H9 (cell line): ENCODE results near the gene PLEKHG1. TPM values are rescaled to one million over a fixed set of nuclear protein-coding genes. Genes with fewer than 3 reads are reported as not detected.

Experiments
- DNase-seq: peaks from one replicate; pipeline ENCODE4 v3.0.0-alpha.2; 2017
- H2AFZ ChIP-seq: one replicate; pipeline ENCODE4 v1.6.1; 2013; ENCODE audit warnings: mild to moderate bottlenecking, low read length, control low read depth, moderate library complexity
- H2AK5ac ChIP-seq: 2 replicates; pipeline ENCODE4 v1.6.1; 2013; ENCODE audit warnings: low read length, control low read depth, mixed read lengths; ENCODE audit not compliant: insufficient read length
- H2BK120ac ChIP-seq: one replicate; pipeline ENCODE4 v1.6.1; 2013; ENCODE audit warnings: low read depth, mild to moderate bottlenecking, low read length, control low read depth, inconsistent platforms; ENCODE audit not compliant: poor library complexity, severe bottlenecking
- H2BK12ac ChIP-seq: 2 replicates; pipeline ENCODE4 v1.6.1; 2013; ENCODE audit warnings: low read length, control low read depth, mixed read lengths, low read depth; ENCODE audit not compliant: insufficient read length
- H2BK15ac ChIP-seq: 2 replicates; pipeline ENCODE4 v1.6.1; 2013; ENCODE audit warnings: low read depth, low read length, control low read depth
- H2BK20ac ChIP-seq: one replicate; pipeline ENCODE4 v1.6.1; 2013; ENCODE audit warnings: low read depth, mild to moderate bottlenecking, low read length, control low read depth, inconsistent platforms; ENCODE audit not compliant: poor library complexity, severe bottlenecking
- H2BK5ac ChIP-seq: 2 replicates; pipeline ENCODE4 v1.6.1; 2013; ENCODE audit warnings: low read length, control low read depth, mixed read lengths; ENCODE audit not compliant: insufficient read length
- H3K14ac ChIP-seq: 2 replicates; pipeline ENCODE4 v1.6.1; 2013; ENCODE audit warnings: low read length, control low read depth; ENCODE audit not compliant: insufficient read depth
- H3K18ac ChIP-seq: 2 replicates; pipeline ENCODE4 v1.6.1; 2013; ENCODE audit warnings: low read depth, mild to moderate bottlenecking, mixed read lengths, low read length, control low read depth; ENCODE audit not compliant: insufficient read length
- H3K23ac ChIP-seq: 2 replicates; pipeline ENCODE4 v1.6.1; 2013; ENCODE audit warnings: low read length, control low read depth, mixed read lengths, low read depth; ENCODE audit not compliant: insufficient read length
- H3K23me2 ChIP-seq: 2 replicates; pipeline ENCODE4 v1.6.1; 2013; ENCODE audit warnings: low read depth, mild to moderate bottlenecking, mixed read lengths, low read length, control low read depth; ENCODE audit not compliant: insufficient read length, poor library complexity, severe bottlenecking
- H3K27ac ChIP-seq: 2 replicates; pipeline ENCODE4 v1.5.1; 2013; ENCODE audit warnings: low read length, control low read depth, mixed read lengths, low read depth; ENCODE audit not compliant: insufficient read length
- H3K27me3 ChIP-seq: 2 replicates; pipeline ENCODE4 v1.6.1; 2013; ENCODE audit warnings: low read length, control low read depth, inconsistent platforms; ENCODE audit not compliant: insufficient read depth
- H3K4ac ChIP-seq: 2 replicates; pipeline ENCODE4 v1.6.1; 2013; ENCODE audit warnings: low read depth, mild to moderate bottlenecking, control low read depth, inconsistent platforms, low read length, moderate library complexity
- H3K4me1 ChIP-seq: 2 replicates; pipeline ENCODE4 v1.6.1; 2013; ENCODE audit warnings: low read length, control low read depth, inconsistent platforms; ENCODE audit not compliant: insufficient read depth
- H3K4me2 ChIP-seq: 2 replicates; pipeline ENCODE4 v1.6.1; 2013; ENCODE audit warnings: low read length, control low read depth, mixed read lengths; ENCODE audit not compliant: insufficient read length, insufficient read depth
- H3K56ac ChIP-seq: 2 replicates; pipeline ENCODE4 v1.6.1; 2013; ENCODE audit warnings: low read depth, mild to moderate bottlenecking, mixed read lengths, low read length, control low read depth; ENCODE audit not compliant: insufficient read length
- H3K79me1 ChIP-seq: 2 replicates; pipeline ENCODE4 v1.6.1; 2013; ENCODE audit warnings: low read depth, mild to moderate bottlenecking, moderate library complexity, low read length, control low read depth, inconsistent platforms; ENCODE audit not compliant: insufficient read depth, poor library complexity, severe bottlenecking
- H3K79me2 ChIP-seq: 2 replicates; pipeline ENCODE4 v1.6.1; 2013; ENCODE audit warnings: low read length, control low read depth, inconsistent platforms; ENCODE audit not compliant: insufficient read depth
- H3K9ac ChIP-seq: 2 replicates; pipeline ENCODE4 v1.6.1; 2013; ENCODE audit warnings: low read length, control low read depth, mixed read lengths; ENCODE audit not compliant: insufficient read length; ENCODE audit errors: extremely low read depth
- H3K9me3 ChIP-seq: one replicate; pipeline ENCODE4 v1.6.1; 2013; ENCODE audit warnings: low read depth, low read length, inconsistent platforms; ENCODE audit not compliant: control insufficient read depth
- H3T11ph ChIP-seq: one replicate; pipeline ENCODE4 v1.6.1; 2013; ENCODE audit warnings: mild to moderate bottlenecking, low read length, control low read depth, inconsistent platforms
- H4K20me1 ChIP-seq: one replicate; pipeline ENCODE4 v1.6.1; 2013; ENCODE audit not compliant: control insufficient read depth, insufficient read length, insufficient read depth
- H4K5ac ChIP-seq: 2 replicates; pipeline ENCODE4 v1.6.1; 2013; ENCODE audit warnings: low read depth, mild to moderate bottlenecking, mixed read lengths, low read length, control low read depth; ENCODE audit not compliant: insufficient read length
- H4K8ac ChIP-seq: replicated peaks from 2 replicates; pipeline ENCODE4 v1.6.1; 2013; ENCODE audit warnings: low read length, control low read depth, mixed read lengths, low read depth; ENCODE audit not compliant: insufficient read length
- H4K91ac ChIP-seq: 2 replicates; pipeline ENCODE4 v1.6.1; 2013; ENCODE audit warnings: low read depth, mild to moderate bottlenecking, moderate library complexity, mixed read lengths, low read length, control low read depth; ENCODE audit not compliant: insufficient read length
- H3K27ac Mint-ChIP-seq, 3 experiments: 2 replicates in 2 of 3; 3 replicates in 1 of 3; pipeline ENCODE4 v1.8.0; 2020 to 2021; ENCODE audit warnings: mixed read lengths in 3 of 3, mild to moderate bottlenecking in 1 of 3, moderate library complexity in 1 of 3
- H3K27me3 Mint-ChIP-seq: 2 replicates; pipeline ENCODE4 v1.8.0; 2021; ENCODE audit warnings: low read depth, mild to moderate bottlenecking, moderate library complexity, mixed read lengths
- H3K36me3 Mint-ChIP-seq, 3 experiments: 2 replicates in 2 of 3; 3 replicates in 1 of 3; pipeline ENCODE4 v1.8.0; 2020 to 2021; ENCODE audit warnings: low read depth in 3 of 3, mixed read lengths in 3 of 3; ENCODE audit not compliant: insufficient read depth in 1 of 3
- H3K4me1 Mint-ChIP-seq, 2 experiments: 2 replicates each; pipeline ENCODE4 v1.8.0; 2020; ENCODE audit warnings: mixed read lengths in 2 of 2
- H3K4me3 Mint-ChIP-seq, 2 experiments: 2 replicates in 1 of 2; 3 replicates in 1 of 2; pipeline ENCODE4 v1.8.0; 2020 to 2021; ENCODE audit warnings: mild to moderate bottlenecking in 2 of 2, mixed read lengths in 2 of 2, moderate library complexity in 1 of 2
- H3K9me3 Mint-ChIP-seq, 2 experiments: 2 replicates in 1 of 2; 3 replicates in 1 of 2; pipeline ENCODE4 v1.8.0; 2020; ENCODE audit warnings: mild to moderate bottlenecking in 2 of 2, mixed read lengths in 2 of 2, moderate library complexity in 1 of 2
- WGBS: extraction: QIAGEN DNeasy Blood & Tissue Kit; methylation state at CpG from one replicate; pipeline ENCODE4 v1.1.7; 2013; ENCODE audit warnings: missing lambda C conversion rate, low lambda C conversion rate, mixed read lengths; ENCODE audit not compliant: insufficient read length; ENCODE audit errors: extremely low coverage; 5-methylcytosine and 5-hydroxymethylcytosine counted together
- total RNA-seq: library from RNA; stranded (reverse); gene quantifications from 2 replicates; pipeline ENCODE4 v1.2.1, GENCODE V29; 2021
- TF ChIP-seq, protein P1 (sequence below): fragments of 200-600 bp; sonication (generic); conservative IDR thresholded peaks from 3 replicates; pipeline ENCODE4 v1.8.0; 2021; ENCODE audit warnings: antibody characterized with exemption, mild to moderate bottlenecking

Gene PLEKHG1
- total RNA-seq, 1 experiment from 2014 or later, result 1.0 TPM

GRCh38 chr6:150557043-150557599 is 42.6 kb upstream of the PLEKHG1 start:
- H3K36me3 Mint-ChIP-seq, result no peaks in the 10 kb centered on the region; a peak in 1 of 7 replicates
- no peak overlapping the region for H2AFZ ChIP-seq

More at GRCh38 chr6:150557043-150557599, 42.6 kb upstream of the PLEKHG1 start:
- H3K23me2 ChIP-seq, result no peaks in the 10 kb centered on the region
- no peak overlapping the region for H2BK120ac ChIP-seq
- no peak overlapping the region for H3K27ac ChIP-seq
- Mint-ChIP-seq H3K4me1 (peaks cover 0 to 3% of the 10 kb centered on the region in 2 experiments; a peak in 1 of 4 replicates), H3K9me3 (peaks cover 0 to 5% of the 10 kb centered on the region in 2 experiments; a peak in 2 of 5 replicates), H3K4me3 (no peak overlapping the region), H3K27me3 (peaks cover 16% of the 10 kb centered on the region), H3K27ac (no peak overlapping the region)
- H3K4me2 ChIP-seq, result no peak overlapping the region
- H3K79me2 ChIP-seq, result no peaks in the 10 kb centered on the region
- no CpG with 5 or more reads among the region's 5 CpGs for WGBS
- no peak overlapping the region for H4K8ac ChIP-seq
- no peak overlapping the region for H2AK5ac ChIP-seq
- TF ChIP-seq, protein P1, sequence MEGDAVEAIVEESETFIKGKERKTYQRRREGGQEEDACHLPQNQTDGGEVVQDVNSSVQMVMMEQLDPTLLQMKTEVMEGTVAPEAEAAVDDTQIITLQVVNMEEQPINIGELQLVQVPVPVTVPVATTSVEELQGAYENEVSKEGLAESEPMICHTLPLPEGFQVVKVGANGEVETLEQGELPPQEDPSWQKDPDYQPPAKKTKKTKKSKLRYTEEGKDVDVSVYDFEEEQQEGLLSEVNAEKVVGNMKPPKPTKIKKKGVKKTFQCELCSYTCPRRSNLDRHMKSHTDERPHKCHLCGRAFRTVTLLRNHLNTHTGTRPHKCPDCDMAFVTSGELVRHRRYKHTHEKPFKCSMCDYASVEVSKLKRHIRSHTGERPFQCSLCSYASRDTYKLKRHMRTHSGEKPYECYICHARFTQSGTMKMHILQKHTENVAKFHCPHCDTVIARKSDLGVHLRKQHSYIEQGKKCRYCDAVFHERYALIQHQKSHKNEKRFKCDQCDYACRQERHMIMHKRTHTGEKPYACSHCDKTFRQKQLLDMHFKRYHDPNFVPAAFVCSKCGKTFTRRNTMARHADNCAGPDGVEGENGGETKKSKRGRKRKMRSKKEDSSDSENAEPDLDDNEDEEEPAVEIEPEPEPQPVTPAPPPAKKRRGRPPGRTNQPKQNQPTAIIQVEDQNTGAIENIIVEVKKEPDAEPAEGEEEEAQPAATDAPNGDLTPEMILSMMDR, result no peak
- H2BK5ac ChIP-seq, result no peak overlapping the region
- no peaks in the 10 kb centered on the region for H4K20me1 ChIP-seq
- H3K56ac ChIP-seq, result no peak overlapping the region
- H4K5ac ChIP-seq, result no peak overlapping the region
- no peaks in the 10 kb centered on the region for H3K4me1 ChIP-seq
- H3K23ac ChIP-seq, result no peak overlapping the region
- H3K9me3 ChIP-seq, result no peaks in the 10 kb centered on the region
- no peak for DNase-seq
- H2BK15ac ChIP-seq, result no peak overlapping the region
- no peak overlapping the region for H4K91ac ChIP-seq
- H3K79me1 ChIP-seq, result no peaks in the 10 kb centered on the region
- no peak overlapping the region for H2BK12ac ChIP-seq
- no peak overlapping the region for H3K14ac ChIP-seq
- H3T11ph ChIP-seq, result no peak overlapping the region
- H3K18ac ChIP-seq, result no peak overlapping the region
- H3K4ac ChIP-seq, result no peak overlapping the region
- H2BK20ac ChIP-seq, result no peak overlapping the region
- H3K9ac ChIP-seq, result no peak overlapping the region
- no peaks in the 10 kb centered on the region for H3K27me3 ChIP-seq
